ENCODE measurements around the gene TPPP2. TPM values are rescaled to one million over a fixed set of nuclear protein-coding genes. Genes with fewer than 3 reads are reported as not detected.

Gene TPPP2
- total and polyA plus RNA-seq, 2 experiments from 2014 or later: not detected

DNA sequence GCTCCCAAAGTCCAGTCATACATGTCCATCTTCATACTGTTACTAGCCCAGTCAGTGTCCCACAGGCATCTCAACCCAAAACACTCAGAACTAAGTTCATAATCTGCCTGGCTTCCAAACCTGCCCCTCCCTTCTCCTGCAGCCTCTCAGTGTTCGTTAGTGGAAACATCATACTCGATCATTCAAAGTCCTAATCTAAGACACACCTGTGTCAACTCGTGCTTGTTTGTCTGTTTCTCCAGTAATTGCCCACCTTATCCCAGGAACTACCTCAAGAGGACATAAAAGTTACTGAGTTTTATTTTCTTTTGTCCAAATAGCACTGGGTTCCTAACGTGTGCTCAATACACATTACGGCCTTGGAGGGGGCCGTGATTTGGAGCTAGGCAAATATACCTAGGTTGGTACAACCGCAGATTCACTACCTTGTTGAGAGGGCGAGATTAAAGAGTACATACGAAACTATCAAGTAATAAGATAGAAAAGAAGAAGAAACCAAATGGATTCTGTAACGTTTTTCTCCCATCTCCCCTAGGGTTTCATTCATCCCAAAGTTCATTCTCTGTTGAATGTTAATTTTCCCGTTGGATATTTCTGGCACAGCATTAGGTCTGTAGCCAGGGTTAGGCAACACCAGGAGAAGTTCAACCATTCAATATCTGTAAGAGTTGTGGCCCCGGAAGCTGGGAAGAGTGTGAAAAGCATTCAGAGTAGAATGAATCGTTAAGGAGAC, 30.8 kb downstream of the TPPP2 start (continued):
- TF ChIP-seq, protein P1, sequence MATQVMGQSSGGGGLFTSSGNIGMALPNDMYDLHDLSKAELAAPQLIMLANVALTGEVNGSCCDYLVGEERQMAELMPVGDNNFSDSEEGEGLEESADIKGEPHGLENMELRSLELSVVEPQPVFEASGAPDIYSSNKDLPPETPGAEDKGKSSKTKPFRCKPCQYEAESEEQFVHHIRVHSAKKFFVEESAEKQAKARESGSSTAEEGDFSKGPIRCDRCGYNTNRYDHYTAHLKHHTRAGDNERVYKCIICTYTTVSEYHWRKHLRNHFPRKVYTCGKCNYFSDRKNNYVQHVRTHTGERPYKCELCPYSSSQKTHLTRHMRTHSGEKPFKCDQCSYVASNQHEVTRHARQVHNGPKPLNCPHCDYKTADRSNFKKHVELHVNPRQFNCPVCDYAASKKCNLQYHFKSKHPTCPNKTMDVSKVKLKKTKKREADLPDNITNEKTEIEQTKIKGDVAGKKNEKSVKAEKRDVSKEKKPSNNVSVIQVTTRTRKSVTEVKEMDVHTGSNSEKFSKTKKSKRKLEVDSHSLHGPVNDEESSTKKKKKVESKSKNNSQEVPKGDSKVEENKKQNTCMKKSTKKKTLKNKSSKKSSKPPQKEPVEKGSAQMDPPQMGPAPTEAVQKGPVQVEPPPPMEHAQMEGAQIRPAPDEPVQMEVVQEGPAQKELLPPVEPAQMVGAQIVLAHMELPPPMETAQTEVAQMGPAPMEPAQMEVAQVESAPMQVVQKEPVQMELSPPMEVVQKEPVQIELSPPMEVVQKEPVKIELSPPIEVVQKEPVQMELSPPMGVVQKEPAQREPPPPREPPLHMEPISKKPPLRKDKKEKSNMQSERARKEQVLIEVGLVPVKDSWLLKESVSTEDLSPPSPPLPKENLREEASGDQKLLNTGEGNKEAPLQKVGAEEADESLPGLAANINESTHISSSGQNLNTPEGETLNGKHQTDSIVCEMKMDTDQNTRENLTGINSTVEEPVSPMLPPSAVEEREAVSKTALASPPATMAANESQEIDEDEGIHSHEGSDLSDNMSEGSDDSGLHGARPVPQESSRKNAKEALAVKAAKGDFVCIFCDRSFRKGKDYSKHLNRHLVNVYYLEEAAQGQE (IDR thresholded peaks at IDR 0.05; ENCODE audit: unreplicated experiment): no peak
- TF ChIP-seq ZNF331 (CRISPR knock-in tag; IDR thresholded peaks at IDR 0.05; ENCODE audit: low read depth) (no peak), CREB1 (CRISPR knock-in tag; IDR thresholded peaks at IDR 0.05; ENCODE audit: low read depth) (no peak), NANOG (IDR thresholded peaks at IDR 0.05; ENCODE audit: borderline replicate concordance) (no peak), EZH2 (IDR thresholded peaks at IDR 0.05; ENCODE audit: low read depth, unreplicated experiment) (no peak), EZH2phosphoT487 (IDR thresholded peaks at IDR 0.05; ENCODE audit: unreplicated experiment) (no peak), JUNB (IDR thresholded peaks at IDR 0.05; ENCODE audit: unreplicated experiment) (no peak)
- TF ChIP-seq, protein P2, sequence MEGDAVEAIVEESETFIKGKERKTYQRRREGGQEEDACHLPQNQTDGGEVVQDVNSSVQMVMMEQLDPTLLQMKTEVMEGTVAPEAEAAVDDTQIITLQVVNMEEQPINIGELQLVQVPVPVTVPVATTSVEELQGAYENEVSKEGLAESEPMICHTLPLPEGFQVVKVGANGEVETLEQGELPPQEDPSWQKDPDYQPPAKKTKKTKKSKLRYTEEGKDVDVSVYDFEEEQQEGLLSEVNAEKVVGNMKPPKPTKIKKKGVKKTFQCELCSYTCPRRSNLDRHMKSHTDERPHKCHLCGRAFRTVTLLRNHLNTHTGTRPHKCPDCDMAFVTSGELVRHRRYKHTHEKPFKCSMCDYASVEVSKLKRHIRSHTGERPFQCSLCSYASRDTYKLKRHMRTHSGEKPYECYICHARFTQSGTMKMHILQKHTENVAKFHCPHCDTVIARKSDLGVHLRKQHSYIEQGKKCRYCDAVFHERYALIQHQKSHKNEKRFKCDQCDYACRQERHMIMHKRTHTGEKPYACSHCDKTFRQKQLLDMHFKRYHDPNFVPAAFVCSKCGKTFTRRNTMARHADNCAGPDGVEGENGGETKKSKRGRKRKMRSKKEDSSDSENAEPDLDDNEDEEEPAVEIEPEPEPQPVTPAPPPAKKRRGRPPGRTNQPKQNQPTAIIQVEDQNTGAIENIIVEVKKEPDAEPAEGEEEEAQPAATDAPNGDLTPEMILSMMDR (conservative IDR thresholded peaks at IDR 0.05; ENCODE audit: low read depth in 2 of 2): no peak
- TF ChIP-seq, protein P3, sequence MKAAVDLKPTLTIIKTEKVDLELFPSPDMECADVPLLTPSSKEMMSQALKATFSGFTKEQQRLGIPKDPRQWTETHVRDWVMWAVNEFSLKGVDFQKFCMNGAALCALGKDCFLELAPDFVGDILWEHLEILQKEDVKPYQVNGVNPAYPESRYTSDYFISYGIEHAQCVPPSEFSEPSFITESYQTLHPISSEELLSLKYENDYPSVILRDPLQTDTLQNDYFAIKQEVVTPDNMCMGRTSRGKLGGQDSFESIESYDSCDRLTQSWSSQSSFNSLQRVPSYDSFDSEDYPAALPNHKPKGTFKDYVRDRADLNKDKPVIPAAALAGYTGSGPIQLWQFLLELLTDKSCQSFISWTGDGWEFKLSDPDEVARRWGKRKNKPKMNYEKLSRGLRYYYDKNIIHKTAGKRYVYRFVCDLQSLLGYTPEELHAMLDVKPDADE (IDR thresholded peaks at IDR 0.05): no peak

DNA sequence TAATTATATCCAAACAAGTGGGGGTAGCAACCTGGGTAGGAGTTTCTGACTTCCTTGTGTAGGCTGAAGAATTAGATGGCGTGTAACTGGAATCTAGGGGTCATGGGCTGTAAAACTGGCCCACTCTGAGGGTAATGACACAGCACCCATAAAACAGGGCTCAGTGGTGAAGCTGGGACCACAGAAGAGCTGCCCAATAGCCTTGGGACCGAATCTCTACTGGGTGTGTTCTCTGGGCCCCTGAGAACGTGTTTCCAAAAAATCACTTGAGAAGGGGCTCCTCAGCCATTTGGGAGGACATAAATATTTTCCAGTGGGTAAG, 31.3 kb downstream of the TPPP2 start:
- Mint-ChIP-seq H3K27me3 (ENCODE audit: insufficient read depth, low read depth, poor library complexity) (peaks cover 5% of the 10 kb centered on the region), H3K27ac (no peak overlapping the region), H3K4me3 (no peak overlapping the region), H3K9me3 (no peaks in the 10 kb centered on the region), H3K4me1 (peaks cover 8% of the 10 kb centered on the region), H3K36me3 (ENCODE audit: low read depth) (no peaks in the 10 kb centered on the region)
- Histone ChIP-seq H3K4me2 (no peak overlapping the region), H3K27ac (ENCODE audit: low read depth) (no peak overlapping the region), H2AFZ (no peak overlapping the region), H3K27me3 (ENCODE audit: insufficient read depth) (no peaks in the 10 kb centered on the region), H4K20me1 (replicated peaks; ENCODE audit: insufficient read depth) (no peaks in the 10 kb centered on the region), H3K36me3 (ENCODE audit: insufficient read depth) (no peaks in the 10 kb centered on the region), H3K79me2 (replicated peaks; ENCODE audit: insufficient read depth) (no peaks in the 10 kb centered on the region), H3K4me1 (ENCODE audit: insufficient read depth) (no peaks in the 10 kb centered on the region), H3K4me3 (no peak overlapping the region), H3K9me2 (ENCODE audit: insufficient read depth) (no peaks in the 10 kb centered on the region), H3F3A (replicated peaks; ENCODE audit: low read depth) (no peaks in the 10 kb centered on the region)
- no peak for ATAC-seq
- no peak for DNase-seq (ENCODE audit: low spot score)
- TF ChIP-seq, protein P1 (IDR thresholded peaks at IDR 0.05; ENCODE audit: unreplicated experiment): no peak
- no peak for TF ChIP-seq EZH2phosphoT487 (IDR thresholded peaks at IDR 0.05; ENCODE audit: unreplicated experiment)
